Prostate gland (tissue), 2 donors: ENCODE results near the gene SLC5A9.

Experiments used
- CTCF ChIP-seq, 4 experiments: fragments of 200-600 bp in 2 of 4; fragments of 450-650 bp in 2 of 4; sonication (generic) in 2 of 4; IDR thresholded peaks; 1 replicate in 3 of 4; 2 replicates in 1 of 4; pipeline ENCODE4 v1.5.1; 2016 to 2019; ENCODE audit warnings: antibody characterized with exemption in 4 of 4, mild to moderate bottlenecking in 2 of 4, moderate library complexity in 2 of 4
- POLR2A ChIP-seq: fragments of 450-650 bp; IDR thresholded peaks from one replicate; pipeline ENCODE4 v1.6.1; 2016; ENCODE audit warnings: antibody characterized with exemption, mild to moderate bottlenecking
- POLR2AphosphoS5 ChIP-seq: sonication (generic); formaldehyde crosslinking; IDR thresholded peaks from one replicate; pipeline ENCODE4 v1.6.1; 2017; ENCODE audit warnings: antibody characterized with exemption

DNA sequence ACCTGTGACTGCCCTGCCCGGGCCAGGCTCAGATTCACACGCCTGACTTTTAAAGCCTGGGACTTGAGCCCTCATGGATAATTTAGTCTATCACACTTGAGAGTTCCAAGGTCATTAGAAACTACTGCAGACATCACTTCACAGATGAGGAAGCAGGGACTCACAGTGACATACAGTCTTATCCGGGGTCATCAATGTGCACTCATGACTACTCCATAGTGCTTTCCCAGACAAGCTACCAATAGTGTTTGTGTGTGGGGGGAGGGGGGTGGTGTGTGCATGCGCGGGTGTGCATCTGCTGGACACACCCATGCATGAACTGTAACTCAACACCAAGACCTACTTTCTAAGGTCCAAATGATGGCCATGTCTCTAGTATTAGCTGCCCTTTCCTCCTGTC is 16.1 kb upstream of the SLC5A9 start:
- TF ChIP-seq CTCF (IDR thresholded peaks at IDR 0.05), result no peak
- TF ChIP-seq POLR2A, result no peak
- TF ChIP-seq POLR2AphosphoS5, result no peak
